HepG2 (cell line): ENCODE results near the gene PELI3. TPM values are rescaled to one million over a fixed set of nuclear protein-coding genes. Genes with fewer than 3 reads are reported as not detected.

ENCODE experiments used
- ATAC-seq: fragments of 200-7000 bp; cut with Tn5 transposase; 3 replicates; pipeline ENCODE4 v1.9.1; 2020; ENCODE audit warnings: mild to moderate bottlenecking, moderate library complexity
- BruUV-seq: library from RNA; stranded (reverse); fragments of 400-500 nt; replicated peaks from 2 replicates; lab custom pipeline; 2021; lab: Mats Ljungman, UMichigan
- CTCF ChIA-PET: fragments of 300-600 bp; formaldehyde crosslinking; extraction: SDS; loops from one replicate; lab custom pipeline; 2021; ENCODE audit warnings: low total read pairs, inconsistent platforms, low intra/inter-chr PET ratio; lab: Yijun Ruan, JAX
- POLR2A ChIA-PET: fragments of 350-600 bp; sonication (Branson Sonifier 250); formaldehyde crosslinking; loops from one replicate; lab custom pipeline; 2020; ENCODE audit warnings: antibody characterized with exemption, inconsistent platforms; lab: Yijun Ruan, JAX
- DNase-seq: peaks from one replicate; pipeline ENCODE4 v3.0.0-alpha.2; 2015; ENCODE audit warnings: low spot score
- FAIRE-seq: peaks from 3 replicates; lab custom pipeline; 2011; peaks lifted over from hg19 to GRCh38; lab: Jason Lieb, UNC
- H2AFZ ChIP-seq: one replicate; pipeline ENCODE4 v1.6.1; 2011; ENCODE audit warnings: low read length, inconsistent platforms
- H3K27ac ChIP-seq: fragments of 300-600 bp; 3 replicates; pipeline ENCODE4 v1.8.0; 2011; ENCODE audit warnings: mixed run types, mild to moderate bottlenecking, mixed read lengths, low read length, inconsistent platforms; ENCODE audit not compliant: insufficient read depth; ENCODE audit errors: extremely low read length
- H3K27me3 ChIP-seq, 2 experiments: fragments of 200-600 bp in 1 of 2; 2 replicates in 1 of 2; 3 replicates in 1 of 2; pipeline versions ENCODE4 v1.6.0 to v1.8.0; 2011; ENCODE audit warnings: low read length in 2 of 2, mild to moderate bottlenecking in 2 of 2, moderate library complexity in 2 of 2, inconsistent platforms in 1 of 2; ENCODE audit not compliant: insufficient read depth in 2 of 2, control insufficient read depth in 1 of 2
- H3K36me3 ChIP-seq, 2 experiments: fragments of 200-600 bp in 1 of 2; replicated peaks in 1 of 2; 2 replicates in 1 of 2; 3 replicates in 1 of 2; pipeline versions ENCODE4 v1.5.1 to v1.8.0; 2011; ENCODE audit warnings: low read length in 2 of 2, inconsistent platforms in 1 of 2; ENCODE audit not compliant: insufficient read depth in 2 of 2, control insufficient read depth in 1 of 2
- H3K4me1 ChIP-seq: 2 replicates; pipeline ENCODE4 v1.5.1; 2012; ENCODE audit warnings: low read length, inconsistent platforms; ENCODE audit not compliant: insufficient read depth
- H3K4me2 ChIP-seq: 2 replicates; pipeline ENCODE4 v1.6.0; 2011; ENCODE audit warnings: low read depth, low read length, inconsistent platforms
- H3K4me3 ChIP-seq, 3 experiments: fragments of 200-600 bp in 1 of 3; sonication (generic), shearing (Covaris generic) in 1 of 3; replicated peaks in 1 of 3; 2 replicates each; pipeline ENCODE4 v1.5.1; 2011 to 2016; ENCODE audit warnings: low read length in 3 of 3, inconsistent platforms in 2 of 3, low read depth in 2 of 3, mild to moderate bottlenecking in 2 of 3, control low read depth in 1 of 3, mixed read lengths in 1 of 3; ENCODE audit not compliant: insufficient read depth in 1 of 3
- H3K79me2 ChIP-seq: one replicate; pipeline ENCODE4 v1.6.1; 2011; ENCODE audit warnings: low read length, inconsistent platforms; ENCODE audit not compliant: insufficient read depth
- H3K9ac ChIP-seq: 2 replicates; pipeline ENCODE4 v1.6.0; 2011; ENCODE audit warnings: mild to moderate bottlenecking, low read depth, low read length, inconsistent platforms; ENCODE audit not compliant: insufficient read depth
- H3K9me3 ChIP-seq: 2 replicates; pipeline ENCODE4 v1.5.1; 2012; ENCODE audit warnings: mild to moderate bottlenecking, low read length
- H4K20me1 ChIP-seq: 2 replicates; pipeline ENCODE4 v1.6.0; 2011; ENCODE audit warnings: inconsistent platforms, mild to moderate bottlenecking, low read length, moderate library complexity; ENCODE audit not compliant: insufficient read depth
- NFE2 ChIP-seq: sonication (generic); formaldehyde crosslinking; IDR thresholded peaks from 2 replicates; pipeline ENCODE4 v1.4.0; 2020; ENCODE audit warnings: missing genetic modification reagents
- ZNF331 ChIP-seq: sonication (generic); formaldehyde crosslinking; IDR thresholded peaks from 2 replicates; pipeline ENCODE4 v1.4.0; 2020; ENCODE audit warnings: missing genetic modification reagents
- ZNF446 ChIP-seq: sonication (generic); formaldehyde crosslinking; IDR thresholded peaks from 2 replicates; pipeline ENCODE4 v1.5.0; 2020; ENCODE audit warnings: mild to moderate bottlenecking, missing genetic modification reagents
- ZNF598 ChIP-seq: sonication (generic); formaldehyde crosslinking; IDR thresholded peaks from 2 replicates; pipeline ENCODE4 v1.5.1; 2020; ENCODE audit warnings: mild to moderate bottlenecking, missing genetic modification reagents, borderline replicate concordance
- ZNF615 ChIP-seq: sonication (generic); formaldehyde crosslinking; IDR thresholded peaks from 2 replicates; pipeline ENCODE4 v1.5.0; 2020; ENCODE audit warnings: mild to moderate bottlenecking, missing genetic modification reagents, borderline replicate concordance
- ZNF850 ChIP-seq: sonication (generic); formaldehyde crosslinking; conservative IDR thresholded peaks from 2 replicates; pipeline ENCODE4 v1.9.0; 2021; ENCODE audit warnings: mild to moderate bottlenecking, missing genetic modification reagents
- WGBS: methylation state at CpG from one replicate; pipeline ENCODE4 v1.1.6; 2017; ENCODE audit warnings: low lambda C conversion rate; 5-methylcytosine and 5-hydroxymethylcytosine counted together
- in situ Hi-C: cut with HindIII; loops from 2 replicates; pipeline ENCODE4 v1.10.0; 2017; ENCODE audit warnings: low pct_unique_long_range_greater_than_20kb; ENCODE audit not compliant: extremely low pct_ligation_motif_present
- intact Hi-C: fragments of 100-400 bp; cut with micrococcal nuclease; formaldehyde crosslinking; loops from one replicate; pipeline ENCODE4 v1.10.0; 2022; ENCODE audit not compliant: unreplicated experiment
- polyA plus RNA-seq, 8 experiments: library from polyadenylated mRNA; depleted of rRNA in 3 of 8; stranded (reverse) in 7 of 8; unstranded in 1 of 8; fragments of >200 nt; fragmentation: Illumina TruSeq in 4 of 8; extraction: Trizol in 4 of 8; gene quantifications; 2 replicates each; pipeline versions ENCODE4 v1.2.1 to v1.2.3, GENCODE V29; 2011 to 2016; ENCODE audit warnings: low read depth in 4 of 8, missing spikeins in 1 of 8, mixed read lengths in 1 of 8; ENCODE audit not compliant: insufficient read depth in 1 of 8
- total RNA-seq, 5 experiments: library from RNA; depleted of rRNA; stranded (reverse); fragments of >200 nt; fragmentation: Illumina TruSeq; extraction: Trizol; gene quantifications; 2 replicates each; pipeline ENCODE4 v1.2.3, GENCODE V29; 2016; ENCODE audit warnings: low read depth in 1 of 5
- TF ChIP-seq, protein P1 (sequence below): sonication (generic); formaldehyde crosslinking; IDR thresholded peaks from 2 replicates; pipeline ENCODE4 v1.8.0; 2022; ENCODE audit warnings: missing genetic modification reagents, mild to moderate bottlenecking, moderate library complexity, borderline replicate concordance
- TF ChIP-seq, protein P2 (sequence below): sonication (generic); formaldehyde crosslinking; IDR thresholded peaks from 2 replicates; pipeline ENCODE4 v1.4.0; 2020; ENCODE audit warnings: missing genetic modification reagents, borderline replicate concordance

The PELI3 gene
- total and polyA plus RNA-seq, 2 of the 13 experiments (the other 11 are each of a cell fraction or from before 2014, with no cell fraction given) = 2.0 to 4.0 TPM

DNA sequence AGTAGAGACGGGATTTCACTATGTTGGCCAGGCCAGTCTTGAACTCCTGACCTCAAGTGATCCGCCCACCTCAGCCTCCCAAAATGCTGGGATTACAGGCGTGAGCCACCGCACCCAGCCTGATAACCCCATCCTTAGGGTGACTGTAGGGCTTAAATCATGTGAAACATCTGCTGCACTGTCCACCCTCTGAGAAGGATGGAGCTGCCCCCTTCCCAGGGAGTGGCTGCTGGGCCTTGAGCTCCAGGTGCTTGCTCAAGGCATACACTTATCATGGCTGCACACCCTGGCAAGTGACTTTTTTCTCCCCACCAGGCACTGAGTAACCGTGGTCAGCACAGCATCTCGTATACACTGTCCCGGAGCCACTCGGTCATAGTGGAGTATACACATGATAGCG lies 5.3 kb downstream of the PELI3 start:
- in situ Hi-C loops = no loop called here

More for the DNA sequence above, 5.3 kb downstream of the PELI3 start:
- peaks cover 12% of the 10 kb centered on the region for H3K4me1 ChIP-seq
- H3K27me3 ChIP-seq = no peaks in the 10 kb centered on the region
- 93% methylated on average over 8 of the region's 9 CpGs for WGBS
- CTCF ChIA-PET = no interaction called here
- H3K9ac ChIP-seq = no peak overlapping the region
- no peak for DNase-seq
- no peak for FAIRE-seq
- H3K4me3 ChIP-seq = no peak overlapping the region
- no peak overlapping the region for H2AFZ ChIP-seq
- no peaks in the 10 kb centered on the region for H3K9me3 ChIP-seq
- BruUV-seq = no TSS peak
- TF ChIP-seq, protein P1, sequence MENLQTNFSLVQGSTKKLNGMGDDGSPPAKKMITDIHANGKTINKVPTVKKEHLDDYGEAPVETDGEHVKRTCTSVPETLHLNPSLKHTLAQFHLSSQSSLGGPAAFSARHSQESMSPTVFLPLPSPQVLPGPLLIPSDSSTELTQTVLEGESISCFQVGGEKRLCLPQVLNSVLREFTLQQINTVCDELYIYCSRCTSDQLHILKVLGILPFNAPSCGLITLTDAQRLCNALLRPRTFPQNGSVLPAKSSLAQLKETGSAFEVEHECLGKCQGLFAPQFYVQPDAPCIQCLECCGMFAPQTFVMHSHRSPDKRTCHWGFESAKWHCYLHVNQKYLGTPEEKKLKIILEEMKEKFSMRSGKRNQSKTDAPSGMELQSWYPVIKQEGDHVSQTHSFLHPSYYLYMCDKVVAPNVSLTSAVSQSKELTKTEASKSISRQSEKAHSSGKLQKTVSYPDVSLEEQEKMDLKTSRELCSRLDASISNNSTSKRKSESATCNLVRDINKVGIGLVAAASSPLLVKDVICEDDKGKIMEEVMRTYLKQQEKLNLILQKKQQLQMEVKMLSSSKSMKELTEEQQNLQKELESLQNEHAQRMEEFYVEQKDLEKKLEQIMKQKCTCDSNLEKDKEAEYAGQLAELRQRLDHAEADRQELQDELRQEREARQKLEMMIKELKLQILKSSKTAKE (CRISPR knock-in tag) = no peak
- TF ChIP-seq ZNF850 (no peak), ZNF331 (CRISPR knock-in tag) (no peak), NFE2 (no peak), ZNF598 (CRISPR knock-in tag) (no peak), ZNF615 (no peak), ZNF446 (CRISPR knock-in tag) (no peak)
- TF ChIP-seq, protein P2, sequence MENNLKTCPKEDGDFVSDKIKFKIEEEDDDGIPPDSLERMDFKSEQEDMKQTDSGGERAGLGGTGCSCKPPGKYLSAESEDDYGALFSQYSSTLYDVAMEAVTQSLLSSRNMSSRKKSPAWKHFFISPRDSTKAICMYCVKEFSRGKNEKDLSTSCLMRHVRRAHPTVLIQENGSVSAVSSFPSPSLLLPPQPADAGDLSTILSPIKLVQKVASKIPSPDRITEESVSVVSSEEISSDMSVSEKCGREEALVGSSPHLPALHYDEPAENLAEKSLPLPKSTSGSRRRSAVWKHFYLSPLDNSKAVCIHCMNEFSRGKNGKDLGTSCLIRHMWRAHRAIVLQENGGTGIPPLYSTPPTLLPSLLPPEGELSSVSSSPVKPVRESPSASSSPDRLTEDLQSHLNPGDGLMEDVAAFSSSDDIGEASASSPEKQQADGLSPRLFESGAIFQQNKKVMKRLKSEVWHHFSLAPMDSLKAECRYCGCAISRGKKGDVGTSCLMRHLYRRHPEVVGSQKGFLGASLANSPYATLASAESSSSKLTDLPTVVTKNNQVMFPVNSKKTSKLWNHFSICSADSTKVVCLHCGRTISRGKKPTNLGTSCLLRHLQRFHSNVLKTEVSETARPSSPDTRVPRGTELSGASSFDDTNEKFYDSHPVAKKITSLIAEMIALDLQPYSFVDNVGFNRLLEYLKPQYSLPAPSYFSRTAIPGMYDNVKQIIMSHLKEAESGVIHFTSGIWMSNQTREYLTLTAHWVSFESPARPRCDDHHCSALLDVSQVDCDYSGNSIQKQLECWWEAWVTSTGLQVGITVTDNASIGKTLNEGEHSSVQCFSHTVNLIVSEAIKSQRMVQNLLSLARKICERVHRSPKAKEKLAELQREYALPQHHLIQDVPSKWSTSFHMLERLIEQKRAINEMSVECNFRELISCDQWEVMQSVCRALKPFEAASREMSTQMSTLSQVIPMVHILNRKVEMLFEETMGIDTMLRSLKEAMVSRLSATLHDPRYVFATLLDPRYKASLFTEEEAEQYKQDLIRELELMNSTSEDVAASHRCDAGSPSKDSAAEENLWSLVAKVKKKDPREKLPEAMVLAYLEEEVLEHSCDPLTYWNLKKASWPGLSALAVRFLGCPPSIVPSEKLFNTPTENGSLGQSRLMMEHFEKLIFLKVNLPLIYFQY (CRISPR knock-in tag) = no peak
- TF ChIP-seq, all 625 proteins: peak for 0
- no peak overlapping the region for H3K4me2 ChIP-seq
- ATAC-seq = no peak
- no peaks in the 10 kb centered on the region for H3K79me2 ChIP-seq
- H4K20me1 ChIP-seq = no peaks in the 10 kb centered on the region; the same call in 1 of the 2 replicates
- peaks cover 0 to 2% of the 10 kb centered on the region in 2 experiments; a peak in 3 of 5 replicates for H3K36me3 ChIP-seq
- H3K27ac ChIP-seq = no peak overlapping the region
- POLR2A ChIA-PET = no interaction called here
- intact Hi-C loops = no loop called here
